Esophagus squamous epithelium (tissue), 5 donors: ENCODE results near the gene EPN3. TPM values are rescaled to one million over a fixed set of nuclear protein-coding genes. Genes with fewer than 3 reads are reported as not detected.
A peak's percentile ranks its signal among the peaks of the same experiment; 100 is the strongest.

Source experiments
- DNase-seq: peaks from one replicate; lab custom pipeline; 2025; lab: John Stamatoyannopoulos, UW
- H3K27ac ChIP-seq, 4 donors: fragments of 200-600 bp; sonication (generic); one replicate each; pipeline ENCODE4 v1.5.1; 2016 to 2019; ENCODE audit warnings: mild to moderate bottlenecking in 1 of 4
- H3K27me3 ChIP-seq, 4 donors: fragments of 200-600 bp; sonication (generic); 1 replicate in 3 of 4; 2 replicates in 1 of 4; pipeline versions ENCODE4 v1.5.1 to v1.6.0; 2017 to 2021; ENCODE audit warnings: antibody characterized with exemption in 1 of 4
- H3K36me3 ChIP-seq, 3 donors: fragments of 200-600 bp; sonication (generic); one replicate each; pipeline ENCODE4 v1.5.1; 2016 to 2019
- H3K4me1 ChIP-seq, 3 donors: fragments of 200-600 bp; sonication (generic); one replicate each; pipeline ENCODE4 v1.5.1; 2017 to 2019
- H3K4me3 ChIP-seq, 4 donors: fragments of 200-600 bp; sonication (generic); 1 replicate in 3 of 4; 2 replicates in 1 of 4; pipeline ENCODE4 v1.5.1; 2016 to 2019; ENCODE audit warnings: mild to moderate bottlenecking in 2 of 4, moderate library complexity in 1 of 4
- H3K9me3 ChIP-seq, 3 donors: fragments of 200-600 bp; sonication (generic); one replicate each; pipeline ENCODE4 v1.5.1; 2016 to 2019
- CTCF ChIP-seq, 6 experiments: fragments of 450-650 bp in 4 of 6; fragments of 200-600 bp in 2 of 6; sonication (generic) in 2 of 6; IDR thresholded peaks; one replicate each; pipeline ENCODE4 v1.5.1; 2016 to 2019; ENCODE audit warnings: antibody characterized with exemption in 6 of 6, mild to moderate bottlenecking in 4 of 6, moderate library complexity in 4 of 6
- POLR2A ChIP-seq, 4 donors: fragments of 450-650 bp; IDR thresholded peaks; one replicate each; pipeline ENCODE4 v1.6.1; 2017; ENCODE audit warnings: antibody characterized with exemption in 4 of 4, mild to moderate bottlenecking in 4 of 4, moderate library complexity in 3 of 4
- WGBS, 2 donors: methylation state at CpG; one replicate each; pipeline ENCODE4 v1.1.5; 2018; 5-methylcytosine and 5-hydroxymethylcytosine counted together
- intact Hi-C: fragments of 100-400 bp; cut with DNase I; formaldehyde crosslinking; loops from one replicate; pipeline ENCODE4 v1.15.0; 2022
- total RNA-seq, 4 donors: library from RNA; depleted of rRNA; stranded (reverse); fragments of >200 nt; gene quantifications; one replicate each; pipeline ENCODE4 v1.1.0, GENCODE V29; 2016
- donor health status: DM: yes; HTN: yes; CAD: no.

The EPN3 gene
- total RNA-seq, 4 donors from 2014 or later: 24.5 to 111 (median 51.8) TPM

GRCh38 chr17:50558091-50558490 is 25.6 kb downstream of the EPN3 start:
- Histone ChIP-seq H3K27me3 (peaks cover 27 to 78% (median 28%) of the 10 kb centered on the region in 4 donors), H3K27ac (no peak overlapping the region), H3K9me3 (no peaks in the 10 kb centered on the region), H3K4me3 (no peak overlapping the region), H3K36me3 (peaks cover 0 to 16% (median 0%) of the 10 kb centered on the region in 3 donors), H3K4me1 (peaks cover 33 to 44% (median 34%) of the 10 kb centered on the region in 3 donors)
- TF ChIP-seq POLR2A (IDR thresholded peaks at IDR 0.05) (no peak), CTCF (IDR thresholded peaks at IDR 0.05) (no peak)
- intact Hi-C loops: no loop called here
- DNase-seq: no peak
- WGBS, 2 donors: 72 to 93% methylated on average over 3 to 4 of the region's 4 CpGs

GRCh38 chr17:50558581-50558940 is 26.0 kb downstream of the EPN3 start:
- H3K4me1 ChIP-seq: peaks cover 33 to 44% (median 34%) of the 10 kb centered on the region in 3 donors
- peak overlapping the region in 1 of 4 donors; percentile 71 for H3K4me3 ChIP-seq
- no peak for DNase-seq
- peaks cover 0 to 16% (median 0%) of the 10 kb centered on the region in 3 donors for H3K36me3 ChIP-seq
- intact Hi-C loops: no loop called here
- peaks cover 27 to 82% (median 29%) of the 10 kb centered on the region in 4 donors for H3K27me3 ChIP-seq
- TF ChIP-seq POLR2A (IDR thresholded peaks at IDR 0.05) (no peak), CTCF (IDR thresholded peaks at IDR 0.05) (no peak)
- no peaks in the 10 kb centered on the region for H3K9me3 ChIP-seq
- no CpG with 5 or more reads among the region's 18 CpGs for WGBS, 2 donors
- peak overlapping the region in 1 of 4 donors; percentile 48 for H3K27ac ChIP-seq

- intact Hi-C loops: no loop called here
These were observed 26.5 kb downstream of the EPN3 start for GRCh38 chr17:50558941-50559614.

GRCh38 chr17:50559674-50560184 is 27.2 kb downstream of the EPN3 start:
- TF ChIP-seq CTCF (IDR thresholded peaks at IDR 0.05) (no peak), POLR2A (IDR thresholded peaks at IDR 0.05) (no peak)
- intact Hi-C loops: no loop called here
- peak overlapping the region in 2 of 4 donors; percentile 31 to 48 for H3K27ac ChIP-seq
- no peak for DNase-seq
- no peaks in the 10 kb centered on the region for H3K9me3 ChIP-seq
- H3K36me3 ChIP-seq: peaks cover 0 to 16% (median 0%) of the 10 kb centered on the region in 3 donors
- peaks cover 27 to 94% (median 31%) of the 10 kb centered on the region in 4 donors for H3K27me3 ChIP-seq
- 0 to 1% methylated on average over 4 to 13 of the region's 27 CpGs for WGBS, 2 donors
- peak overlapping the region; percentile 40 to 71 (median 50) for H3K4me3 ChIP-seq
- peaks cover 34 to 51% (median 34%) of the 10 kb centered on the region in 3 donors for H3K4me1 ChIP-seq

More at GRCh38 chr17:50558941-50559614, 26.5 kb downstream of the EPN3 start:
- H3K4me3 ChIP-seq: peak overlapping the region in 3 of 4 donors; percentile 46 to 71 (median 54)
- no peak for DNase-seq
- H3K36me3 ChIP-seq: peaks cover 0 to 16% (median 0%) of the 10 kb centered on the region in 3 donors
- peaks cover 27 to 88% (median 31%) of the 10 kb centered on the region in 4 donors for H3K27me3 ChIP-seq
- 0 to 3% methylated on average over 7 to 13 of the region's 55 CpGs for WGBS, 2 donors
- TF ChIP-seq POLR2A (IDR thresholded peaks at IDR 0.05) (no peak), CTCF (IDR thresholded peaks at IDR 0.05) (no peak)
- H3K27ac ChIP-seq: peak overlapping the region in 2 of 4 donors; percentile 31 to 48
- H3K9me3 ChIP-seq: no peaks in the 10 kb centered on the region
- peaks cover 33 to 44% (median 34%) of the 10 kb centered on the region in 3 donors for H3K4me1 ChIP-seq
